Kidney (tissue), 14 donors: ENCODE measurements around the gene GNB1. TPM values are rescaled to one million over a fixed set of nuclear protein-coding genes. Genes with fewer than 3 reads are reported as not detected.
"Not testable (repeated sequence)": the region's sequence is repeated elsewhere in the genome, so short reads cannot be mapped to it uniquely, and the experiment has no call there.

Experiments
- DNase-seq, 5 donors: peaks; one replicate each; pipeline ENCODE4 v3.0.0-alpha.2; 2013 to 2020
- FAIRE-seq: peaks from 2 replicates; lab custom pipeline; 2012; peaks lifted over from hg19 to GRCh38; lab: Jason Lieb, UNC
- H3K27ac ChIP-seq, 2 donors: one replicate each; pipeline ENCODE4 v1.7.0; 2013; ENCODE audit warnings: low read depth in 2 of 2, low read length in 2 of 2, inconsistent platforms in 1 of 2
- H3K27me3 ChIP-seq: one replicate; pipeline ENCODE4 v1.7.1; 2013; ENCODE audit warnings: low read length, inconsistent platforms; ENCODE audit not compliant: control insufficient read depth, insufficient read depth
- H3K36me3 ChIP-seq, 3 donors: one replicate each; pipeline versions ENCODE4 v1.7.0 to v1.7.1; 2013; ENCODE audit warnings: low read length in 3 of 3, control low read depth in 1 of 3, inconsistent platforms in 1 of 3; ENCODE audit not compliant: insufficient read depth in 3 of 3, control insufficient read depth in 2 of 3
- H3K4me1 ChIP-seq, 3 donors: one replicate each; pipeline versions ENCODE4 v1.7.0 to v1.7.1; 2013; ENCODE audit warnings: low read length in 3 of 3, inconsistent platforms in 1 of 3, low read depth in 1 of 3; ENCODE audit not compliant: control insufficient read depth in 2 of 3, insufficient read depth in 2 of 3
- H3K4me3 ChIP-seq, 3 donors: one replicate each; pipeline versions ENCODE4 v1.7.0 to v1.8.1; 2013; ENCODE audit warnings: low read length in 3 of 3, control low read depth in 1 of 3, inconsistent platforms in 1 of 3
- H3K9ac ChIP-seq, 3 donors: one replicate each; pipeline versions ENCODE4 v1.7.0 to v1.7.1; 2013; ENCODE audit warnings: low read length in 3 of 3, control low read depth in 1 of 3, inconsistent platforms in 1 of 3
- H3K9me3 ChIP-seq, 3 donors: one replicate each; pipeline versions ENCODE4 v1.7.0 to v1.7.1; 2013; ENCODE audit warnings: low read length in 3 of 3, control low read depth in 1 of 3, inconsistent platforms in 1 of 3; ENCODE audit not compliant: control insufficient read depth in 2 of 3, insufficient read depth in 1 of 3
- CTCF ChIP-seq: IDR thresholded peaks from 3 replicates; pipeline ENCODE4 v1.5.1; 2012; ENCODE audit warnings: mild to moderate bottlenecking, moderate library complexity, borderline replicate concordance; ENCODE audit not compliant: insufficient read depth; ENCODE audit errors: extremely low read depth
- intact Hi-C: fragments of 100-400 bp; cut with DNase I; formaldehyde crosslinking; loops from one replicate; pipeline ENCODE4 v1.11.1; 2022
- polyA plus RNA-seq: library from polyadenylated mRNA; stranded (reverse); fragments of 350-450 nt; fragmentation: Illumina TruSeq; extraction: RNeasy Lipid Tissue Mini Kit (QIAGEN cat#74804); gene quantifications from one replicate; pipeline ENCODE4 v1.2.3, GENCODE V29; 2014; ENCODE audit warnings: low read depth, low replicate concordance; ENCODE audit not compliant: insufficient read depth
- total RNA-seq: library from RNA; stranded (reverse); fragmentation: NEBNext Ultra II Directional; extraction: Animal tissue kit (Norgen Biotek cat#: 25700); gene quantifications from one replicate; pipeline ENCODE4 v1.2.1, GENCODE V29; 2021
- donor health status: control.
- donor health status: control.
- donor health status: control.
- donor health status: control.
- donor health status: control.
- donor health status: DM: yes; HTN: yes; CAD: no.
- donor health status: Normal renal cell carcinoma (clear cell type).

The GNB1 gene
- total and polyA plus RNA-seq, 2 donors from 2014 or later, result 144 to 347 TPM

GRCh38 chr1:1869469-1869868, 21.4 kb downstream of the GNB1 start:
- H3K36me3 ChIP-seq, result peaks cover 0 to 3% (median 0%) of the 10 kb centered on the region in 3 donors
- peaks cover 0 to 27% (median 19%) of the 10 kb centered on the region in 3 donors for H3K4me1 ChIP-seq
- TF ChIP-seq CTCF, result no peak
- no peak for DNase-seq
- no peak overlapping the region for H3K27ac ChIP-seq
- intact Hi-C loops, result no loop called here
- FAIRE-seq, result no peak
- H3K4me3 ChIP-seq, result no peak overlapping the region
- H3K9ac ChIP-seq, result no peak overlapping the region
- H3K9me3 ChIP-seq, result no peaks in the 10 kb centered on the region
- H3K27me3 ChIP-seq, result no peaks in the 10 kb centered on the region

GRCh38 chr1:1867164-1867563, 23.7 kb downstream of the GNB1 start:
- Histone ChIP-seq H3K9ac (no peak overlapping the region), H3K4me3 (no peak overlapping the region), H3K4me1 (peaks cover 0 to 21% (median 4%) of the 10 kb centered on the region in 3 donors), H3K36me3 (no peaks in the 10 kb centered on the region), H3K27me3 (no peaks in the 10 kb centered on the region), H3K9me3 (no peaks in the 10 kb centered on the region), H3K27ac (no peak overlapping the region)
- TF ChIP-seq CTCF, result no peak
- intact Hi-C loops, result no loop called here
- DNase-seq, result no peak
- no peak for FAIRE-seq

- Histone ChIP-seq H3K27me3 (no peaks in the 10 kb centered on the region), H3K4me3 (no peak overlapping the region), H3K36me3 (no peaks in the 10 kb centered on the region), H3K9ac (no peak overlapping the region), H3K4me1 (peaks cover 2 to 26% (median 13%) of the 10 kb centered on the region in 3 donors), H3K9me3 (no peaks in the 10 kb centered on the region), H3K27ac (no peak overlapping the region)
- FAIRE-seq (no peak), DNase-seq (no peak)
- TF ChIP-seq CTCF, result no peak
- intact Hi-C loops, result no loop called here
Measured at GRCh38 chr1:1862905-1863547, 27.9 kb downstream of the GNB1 start.

- not testable (repeated sequence) for H3K27ac ChIP-seq, DNase-seq
- H3K4me1 ChIP-seq, result peaks cover 2 to 32% (median 25%) of the 10 kb centered on the region in 3 donors
Measured at GRCh38 chr1:1861761-1862310, 29.1 kb downstream of the GNB1 start.

More at GRCh38 chr1:1861761-1862310, 29.1 kb downstream of the GNB1 start:
- H3K9ac ChIP-seq, H3K36me3 ChIP-seq, H3K27me3 ChIP-seq, H3K4me3 ChIP-seq, H3K9me3 ChIP-seq, intact Hi-C loops, FAIRE-seq: not testable (repeated sequence)
